Cardiac atrium fibroblast (primary cell): ENCODE data around the gene RSU1. TPM values are rescaled to one million over a fixed set of nuclear protein-coding genes. Genes with fewer than 3 reads are reported as not detected.

Source experiments
- total RNA-seq: library from RNA; depleted of rRNA; stranded (reverse); fragments of >200 nt; gene quantifications from 2 replicates; pipeline ENCODE4 v1.2.3, GENCODE V29; 2015

The RSU1 gene
- total RNA-seq, result 93.9 and 95.9 TPM in 2 replicates

GRCh38 chr10:16817125-16818019 lies at the start of gene RSU1:
TSS of gene RSU1 (minus strand) at chr10:16817424. CDS start at chr10:16817081, 343 bp downstream.

